ENCODE results near the gene ITGAL.
A peak's percentile ranks its signal among the peaks of the same experiment; 100 is the strongest.

ITGAL gene

GRCh38 chr16:30569746-30570635 is 97.4 kb downstream of the ITGAL start:
- no peak for DNase-seq

- no peak for DNase-seq
Observed at GRCh38 chr16:30570636-30571444, 98.3 kb downstream of the ITGAL start.

- peak; percentile 99 for DNase-seq
Observed at GRCh38 chr16:30571445-30572322, 99.1 kb downstream of the ITGAL start, which contains the start of gene ZNF688. Gene ZNF688, minus strand, starts transcription at chr16:30571714. Its CDS starts 85 bp downstream, at chr16:30571629.
